ENCODE measurements around the gene C1QTNF12.

C1QTNF12 gene

GRCh38 chr1:1228596-1229321 is 17.8 kb downstream of the C1QTNF12 start:
- DNase-seq (ENCODE audit: low read depth in 2 of 2) = no peak

- DNase-seq (ENCODE audit: low read depth in 2 of 2) = no peak
Observed at GRCh38 chr1:1228187-1228586, 18.3 kb downstream of the C1QTNF12 start.

DNA sequence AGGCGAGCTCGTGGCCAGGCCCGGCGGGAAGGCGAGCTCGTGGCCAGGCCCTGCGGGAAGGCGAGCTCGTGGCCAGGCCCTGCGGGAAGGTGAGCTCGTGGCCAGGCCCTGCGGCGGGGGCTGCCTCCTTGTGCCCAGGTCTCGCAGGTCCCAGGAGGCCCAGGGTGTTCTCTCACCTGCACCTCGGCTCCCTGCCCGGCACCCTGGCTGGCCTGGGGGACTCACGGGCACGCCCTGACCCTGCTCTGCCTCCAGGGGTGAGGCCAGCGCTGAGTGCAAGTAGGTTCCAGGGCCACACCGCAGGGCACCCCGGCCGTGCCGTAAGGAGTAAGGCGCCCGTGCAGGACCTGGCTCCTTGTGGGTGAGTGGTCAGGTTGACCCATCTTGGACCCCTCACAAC is 19.1 kb downstream of the C1QTNF12 start:
- no peak for DNase-seq (ENCODE audit: low read depth in 2 of 2)

DNA sequence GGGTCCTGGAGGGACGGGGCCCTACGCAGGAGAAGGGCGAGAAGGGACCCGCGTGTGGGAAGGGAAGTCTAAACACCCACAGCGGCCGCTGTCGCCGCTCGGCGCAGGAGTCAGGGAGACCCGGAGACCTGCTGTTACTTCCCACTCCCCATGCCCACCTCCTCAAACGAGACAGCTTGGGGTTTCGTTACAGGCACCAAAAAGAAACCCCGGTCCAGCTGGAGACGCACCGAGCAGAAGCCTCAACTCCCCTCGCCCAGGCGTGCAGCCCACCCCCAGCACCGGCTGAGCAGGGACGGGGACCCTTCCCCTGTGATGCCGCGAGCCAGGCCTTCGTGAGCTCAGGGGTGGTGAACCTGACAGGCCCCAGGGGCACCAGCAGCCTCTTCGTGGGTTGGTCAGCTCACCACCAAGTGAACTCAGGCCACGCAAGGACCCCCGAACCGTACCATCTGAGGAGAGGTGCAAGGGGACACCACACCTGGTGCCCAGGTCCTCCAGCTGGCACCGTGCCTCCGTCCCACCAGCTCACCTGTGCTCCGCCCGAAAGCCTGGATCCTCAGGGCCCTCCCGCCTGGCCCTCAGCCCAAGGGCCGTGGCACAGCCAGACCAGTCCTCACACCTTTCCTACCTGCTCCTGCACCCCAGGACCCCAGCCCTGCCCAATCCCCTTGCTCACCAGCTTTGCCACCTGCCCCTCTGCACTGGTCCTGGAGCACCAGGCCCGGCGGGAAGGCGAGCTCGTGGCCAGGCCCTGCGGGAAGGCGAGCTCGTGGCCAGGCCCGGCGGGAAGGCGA is 19.8 kb downstream of the C1QTNF12 start:
- no peak for DNase-seq (ENCODE audit: low read depth in 2 of 2)

DNA sequence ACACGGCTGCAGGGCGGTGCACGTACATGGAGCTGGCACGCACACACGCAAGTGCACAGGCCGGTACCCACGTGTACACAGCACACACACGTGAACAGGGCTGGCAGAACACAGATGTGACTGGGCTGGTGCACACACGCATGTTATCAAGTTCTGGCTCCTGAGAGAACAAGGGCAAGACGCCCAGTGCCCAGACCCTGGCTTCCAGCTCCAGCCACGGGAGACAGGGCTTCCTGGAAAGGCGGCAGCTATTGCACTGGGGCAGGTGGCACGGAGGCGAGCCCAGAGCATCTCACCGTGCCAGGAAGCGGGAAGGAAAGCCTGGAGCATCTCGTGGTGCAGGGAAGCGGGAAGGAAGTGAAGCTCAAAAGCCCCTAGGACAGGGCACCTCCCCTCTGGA is 20.6 kb downstream of the C1QTNF12 start:
- DNase-seq (ENCODE audit: low read depth in 2 of 2) = no peak

DNA sequence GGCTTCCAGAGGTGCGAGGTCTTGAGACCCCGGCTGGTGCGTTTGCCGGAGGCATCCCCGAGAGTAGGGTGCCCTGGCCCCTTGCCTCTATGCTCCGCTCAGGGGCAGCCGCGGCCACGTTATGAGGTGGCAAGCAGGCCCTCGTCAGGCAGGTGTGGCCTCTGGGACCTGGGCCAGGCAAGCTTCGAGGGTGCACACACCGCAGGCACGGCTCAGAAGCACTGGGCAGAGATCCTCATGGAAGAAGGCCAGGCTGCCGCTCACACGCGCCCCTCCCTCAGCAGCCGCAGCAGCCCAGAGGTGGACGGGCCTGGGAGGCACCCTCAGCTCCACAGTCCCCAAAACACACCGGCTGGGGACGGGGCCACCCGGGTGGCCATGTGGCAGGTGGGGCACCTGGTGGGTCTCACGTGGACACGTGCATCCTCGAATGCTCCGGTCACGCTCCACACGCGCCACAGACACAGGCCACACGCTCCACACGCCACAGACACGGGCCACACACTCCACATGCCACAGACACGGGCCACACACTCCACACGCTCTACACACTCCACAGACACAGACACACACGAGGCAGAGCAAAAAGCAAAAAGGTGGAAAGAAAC is 21.2 kb downstream of the C1QTNF12 start:
- no peak for DNase-seq (ENCODE audit: low read depth in 2 of 2)

GRCh38 chr1:1223891-1224290 is 22.6 kb downstream of the C1QTNF12 start:
- DNase-seq (ENCODE audit: low read depth in 2 of 2) = no peak

- no peak for DNase-seq (ENCODE audit: low read depth in 2 of 2)
Observed at GRCh38 chr1:1223321-1223720, 23.2 kb downstream of the C1QTNF12 start.

DNA sequence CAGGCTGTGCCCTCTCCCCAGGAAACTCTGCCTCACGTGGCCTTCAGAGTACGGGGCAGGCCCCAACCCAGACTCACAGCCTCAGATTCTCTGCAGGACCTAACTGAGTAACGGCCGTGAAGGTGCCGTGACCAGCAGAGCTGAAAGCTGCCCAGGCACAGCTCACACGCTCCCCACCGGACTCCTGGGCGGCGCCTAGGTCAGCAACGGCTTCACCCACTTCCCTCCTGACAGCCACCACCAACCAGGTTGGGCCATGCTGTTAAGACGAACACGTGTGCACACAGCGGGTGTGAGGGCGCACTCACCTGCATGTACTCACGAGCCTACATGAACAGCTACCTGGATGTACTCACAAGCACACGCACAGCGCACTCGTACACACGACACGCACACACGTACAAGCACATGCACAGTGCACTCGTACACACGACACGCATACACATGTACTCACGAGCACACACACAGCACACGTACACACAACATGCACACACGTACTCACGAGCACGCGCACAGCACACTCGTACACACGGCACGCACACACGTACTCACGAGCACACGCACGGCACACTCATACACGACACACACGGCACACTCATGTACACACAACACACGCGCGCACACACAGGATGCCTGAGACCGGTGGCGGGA is 23.8 kb downstream of the C1QTNF12 start:
- no peak for DNase-seq (ENCODE audit: low read depth in 2 of 2)

GRCh38 chr1:1221887-1222574 is 24.5 kb downstream of the C1QTNF12 start:
- DNase-seq (ENCODE audit: low read depth in 2 of 2) = no peak

DNA sequence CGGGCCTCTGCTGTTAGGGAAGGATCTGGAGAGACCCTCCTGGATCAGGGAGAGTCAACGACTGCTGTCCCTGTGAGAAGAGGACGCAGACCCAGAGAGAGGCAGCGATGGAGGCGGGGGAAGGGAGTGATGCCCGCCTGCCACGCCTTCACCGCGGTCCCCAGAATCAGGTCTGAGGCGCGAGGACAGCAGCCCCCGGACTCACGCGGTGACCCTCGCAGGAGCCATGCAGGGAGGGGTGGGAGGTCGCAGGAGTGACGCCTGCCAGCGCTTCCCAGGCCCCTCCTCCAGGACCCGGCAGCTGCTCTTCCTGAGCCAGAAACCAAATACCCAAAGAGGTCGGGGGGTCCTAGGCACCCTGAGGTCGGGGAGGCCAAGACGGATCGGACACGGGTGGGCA is 26.3 kb downstream of the C1QTNF12 start:
- DNase-seq (ENCODE audit: low read depth in 2 of 2) = no peak

- DNase-seq (ENCODE audit: low read depth in 2 of 2) = peak in 1 of 2 donors; percentile 51
Observed at GRCh38 chr1:1219341-1219740, 27.2 kb downstream of the C1QTNF12 start.

GRCh38 chr1:1218524-1219200 is 27.9 kb downstream of the C1QTNF12 start:
- DNase-seq (ENCODE audit: low read depth in 2 of 2) = no peak

DNA sequence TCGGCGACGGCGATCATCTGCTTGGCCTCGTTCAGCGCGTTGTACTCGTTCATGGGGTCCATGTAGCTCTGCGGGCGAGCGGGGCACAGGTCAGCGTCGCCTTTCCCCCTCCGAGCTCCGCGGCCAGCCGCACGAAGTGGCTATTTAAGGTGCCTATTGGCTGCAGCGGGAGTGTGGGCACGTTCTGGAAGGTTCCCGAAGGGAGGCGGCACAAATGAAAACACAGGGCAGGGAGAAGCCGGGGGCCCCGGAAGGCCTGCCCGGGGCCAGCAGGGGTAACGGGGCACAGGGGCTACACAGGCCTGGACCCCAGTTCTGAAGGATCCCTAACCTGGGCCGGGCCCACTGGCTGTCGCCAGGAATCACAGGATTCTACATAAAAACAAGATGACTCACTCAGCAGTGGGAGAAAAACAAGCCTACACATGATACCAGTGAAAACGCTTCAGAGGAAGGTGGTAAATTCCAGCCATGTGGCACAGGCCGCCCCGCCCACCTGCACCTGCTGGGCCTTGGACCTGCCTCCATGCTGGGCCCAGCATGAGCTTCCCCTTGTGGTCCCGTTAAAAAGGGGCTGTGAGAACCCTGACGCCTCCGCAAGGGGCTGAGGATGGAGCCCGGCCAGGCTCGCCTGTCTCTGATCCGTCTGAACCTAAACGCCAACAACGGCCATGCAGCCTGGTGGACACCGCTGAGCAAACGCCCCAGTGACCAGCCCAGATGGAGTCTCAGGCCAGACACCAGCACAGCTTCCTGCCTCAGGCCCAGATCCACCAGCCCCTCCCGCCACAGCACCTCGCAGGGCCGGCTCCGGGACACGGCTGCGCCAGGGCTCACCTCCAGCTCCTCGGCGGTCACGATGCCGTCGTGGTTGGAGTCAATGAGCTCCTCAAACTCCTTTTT is 28.6 kb downstream of the C1QTNF12 start:
- DNase-seq (ENCODE audit: low read depth in 2 of 2) = peak; percentile 43 to 62

DNA sequence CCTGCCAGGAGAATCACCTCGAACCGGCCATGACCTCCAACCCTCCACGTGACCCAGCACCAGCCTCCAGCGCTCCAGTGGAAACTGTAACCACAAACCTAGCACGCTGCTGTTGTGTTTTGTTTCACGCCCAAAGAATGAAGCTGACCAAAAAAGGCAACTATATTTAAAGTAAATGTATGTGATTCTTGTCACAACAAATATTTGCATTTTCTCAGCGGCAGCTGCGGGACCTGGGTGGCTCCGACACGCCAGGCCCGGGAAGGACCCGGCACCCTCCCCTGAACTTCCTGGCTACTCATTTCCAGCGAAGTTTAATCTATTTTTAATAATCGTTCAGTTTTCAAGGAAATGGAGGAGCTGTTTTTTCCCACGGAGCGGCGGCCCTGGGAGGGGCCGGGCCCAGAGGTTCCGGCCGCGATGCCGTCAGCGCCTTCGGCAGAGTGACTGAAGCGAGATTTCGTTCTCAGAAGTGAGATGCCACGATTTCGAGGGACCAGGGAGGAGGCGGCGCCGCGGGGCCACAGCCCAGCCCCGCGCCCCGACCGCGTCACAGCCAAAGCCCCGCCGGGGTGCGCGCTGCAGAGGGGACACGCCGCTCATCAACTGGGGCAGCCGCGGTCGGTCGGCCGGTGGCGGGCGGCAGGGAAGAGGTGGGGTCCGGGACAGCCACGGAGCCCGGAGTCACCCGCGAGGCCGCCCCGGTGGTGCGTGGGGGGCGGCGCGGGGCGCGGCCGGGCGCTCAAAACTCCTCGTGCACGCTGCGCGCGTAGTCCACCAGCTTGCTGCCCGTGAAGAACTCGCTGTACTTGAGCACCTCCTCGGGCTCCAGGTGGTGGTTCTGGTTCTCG is 29.5 kb downstream of the C1QTNF12 start:
- DNase-seq (ENCODE audit: low read depth in 2 of 2) = peak in 1 of 2 donors; percentile 35

GRCh38 chr1:1215881-1216605 is 30.5 kb downstream of the C1QTNF12 start:
- no peak for DNase-seq (ENCODE audit: low read depth in 2 of 2)

- DNase-seq (ENCODE audit: low read depth in 2 of 2) = no peak
Observed at GRCh38 chr1:1215080-1215676, 31.3 kb downstream of the C1QTNF12 start.

All from stimulated activated CD4-positive, alpha-beta T cell treated with anti-CD3 and anti-CD28 coated beads, Interleukin-1b, Interleukin-23, amount 100 ng/mL, for 4 hours (primary cell).